Embryonic facial prominence (tissue), 1 donor: ENCODE measurements around the gene PALD1.

Source experiments
- DNase-seq: peaks from one replicate; pipeline ENCODE4 v3.0.0-alpha.2; 2016; ENCODE audit errors: extremely low spot score

PALD1 gene

DNA sequence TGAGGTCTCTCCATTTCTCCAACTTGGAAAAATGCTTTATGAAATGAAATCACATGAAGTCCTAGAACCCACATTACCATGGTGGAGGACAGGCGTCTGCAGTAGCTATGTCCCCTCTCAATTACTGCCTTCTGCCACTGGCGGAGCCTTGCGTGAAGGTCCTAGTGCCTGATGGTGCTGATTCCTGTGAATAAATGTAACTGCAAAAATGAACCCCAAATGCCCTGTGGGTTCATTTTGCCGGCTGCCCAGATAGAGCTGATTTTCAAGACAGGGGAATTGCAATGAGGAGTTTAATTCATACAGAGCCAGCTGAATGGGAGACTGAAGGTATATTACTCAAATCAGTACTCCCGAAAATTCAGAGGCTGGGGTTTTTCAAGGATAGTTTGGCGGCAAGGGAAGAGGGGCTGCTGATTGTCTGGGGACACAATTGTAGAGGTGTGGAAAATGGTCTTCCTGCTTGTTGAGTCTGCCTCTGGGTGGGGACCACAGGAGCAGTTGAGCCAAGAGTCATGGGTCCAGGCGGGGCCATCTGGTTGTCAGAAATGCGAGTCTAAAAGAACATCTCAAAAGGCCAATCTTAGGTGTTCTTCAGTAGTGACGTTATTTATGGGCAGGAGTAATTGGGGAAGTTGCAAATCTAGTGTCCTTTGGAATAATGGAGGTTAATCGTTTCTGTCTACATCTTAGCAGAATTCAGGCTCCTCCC is 110.4 kb downstream of the PALD1 start:
- DNase-seq = no peak

DNA sequence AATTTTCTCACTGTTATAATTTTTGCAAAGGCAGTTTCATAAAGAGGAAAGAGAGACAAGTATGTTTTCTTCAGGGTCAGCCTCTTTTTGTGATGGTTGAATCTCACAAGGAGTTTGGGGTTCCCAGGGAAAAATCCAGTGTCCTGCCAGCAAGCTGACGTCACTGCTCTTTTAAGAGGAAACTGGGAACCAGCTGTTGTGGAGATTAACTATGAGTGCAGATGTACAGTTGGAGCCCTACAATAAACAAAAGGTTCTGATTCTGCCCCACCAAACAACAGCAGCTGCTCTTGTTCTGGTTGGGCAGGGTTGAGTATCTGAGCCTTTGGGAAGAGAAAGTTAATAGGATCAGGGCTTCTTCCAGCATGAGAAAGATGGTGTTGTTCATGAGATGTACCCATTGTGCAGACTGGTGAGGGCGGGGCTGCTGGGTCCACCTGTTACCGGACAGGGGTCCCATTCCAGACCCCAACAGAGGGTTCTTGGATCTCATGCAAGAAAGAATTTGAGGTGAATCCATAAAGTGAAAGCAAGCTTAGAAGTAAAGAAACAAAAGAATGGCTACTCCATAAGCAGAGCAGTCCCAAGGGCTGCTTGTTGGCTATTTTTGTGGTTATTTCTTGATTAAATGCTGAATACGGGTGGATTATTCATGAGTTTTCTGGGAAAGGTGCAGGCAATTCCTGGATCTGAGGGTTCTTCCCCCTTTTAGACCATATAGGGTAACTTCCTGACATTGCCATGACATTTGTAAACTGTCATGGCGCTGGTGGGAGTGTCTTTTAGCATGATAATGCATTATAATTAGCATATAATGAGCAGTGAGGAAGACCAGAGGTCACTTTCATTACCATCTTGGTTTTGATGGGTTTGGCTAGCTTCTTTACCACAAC is 111.4 kb downstream of the PALD1 start:
- DNase-seq = no peak

DNA sequence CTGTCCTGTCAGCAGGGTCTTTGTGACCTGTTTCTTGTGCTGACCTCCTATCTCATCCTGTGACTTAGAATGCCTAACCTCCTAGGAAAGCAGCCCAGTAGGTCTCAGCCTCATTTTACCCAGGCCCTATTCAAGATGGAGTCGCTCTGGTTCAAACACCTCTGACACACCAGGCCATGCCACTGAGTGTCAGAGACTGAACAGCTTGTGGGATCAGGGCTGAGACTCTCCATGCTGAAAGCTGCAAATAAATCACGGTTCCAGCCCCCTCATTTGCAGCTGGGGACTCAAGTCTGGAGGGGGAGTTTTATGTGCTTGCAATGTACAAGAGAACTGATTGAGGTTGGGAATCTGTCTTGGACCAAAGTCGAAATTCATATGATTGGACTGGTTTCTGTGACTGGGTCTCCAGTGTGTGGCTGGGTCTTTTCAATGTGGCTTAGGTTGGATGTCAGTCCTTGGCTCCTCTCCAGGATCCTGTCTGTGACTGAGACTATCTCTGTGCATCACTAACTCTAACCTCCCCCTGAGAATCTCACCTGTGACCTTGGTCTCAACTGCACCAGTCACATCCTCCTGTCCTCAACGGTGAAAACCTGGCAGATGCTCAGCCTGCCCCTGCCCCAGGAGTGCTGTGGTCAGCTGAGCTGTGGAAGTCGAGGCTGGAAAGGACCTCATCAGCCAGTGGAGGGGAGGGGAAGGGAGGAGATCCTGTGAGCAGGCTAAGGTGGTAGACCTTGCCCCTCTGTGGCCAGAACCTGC is 112.3 kb downstream of the PALD1 start:
- no peak for DNase-seq

DNA sequence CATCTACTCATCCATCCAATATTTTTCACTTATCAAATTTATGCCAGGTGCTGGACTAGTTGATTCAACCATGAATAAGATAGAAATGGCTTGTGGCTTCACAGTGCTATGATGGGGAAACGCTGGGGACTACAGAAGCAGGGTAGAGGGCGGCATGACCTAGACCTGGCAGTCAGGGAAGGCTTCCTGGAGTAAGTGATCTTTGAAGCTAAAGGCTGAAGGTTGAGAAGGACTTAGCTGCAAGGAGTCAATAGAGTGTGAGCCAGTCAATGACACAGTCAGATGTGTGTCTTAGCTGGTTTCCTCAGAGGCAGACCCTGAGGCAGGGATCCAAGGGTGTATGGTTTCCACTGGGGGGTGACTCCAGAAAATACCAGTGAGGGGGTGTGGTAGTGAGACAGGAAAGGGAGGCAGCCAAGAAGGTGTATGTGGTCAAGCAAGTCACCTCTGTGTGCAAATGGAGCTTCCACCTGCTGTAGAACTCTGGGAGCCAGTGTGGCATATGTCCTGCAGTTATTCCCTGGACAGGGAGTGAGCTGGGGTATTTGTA is 113.7 kb downstream of the PALD1 start:
- DNase-seq = no peak

DNA sequence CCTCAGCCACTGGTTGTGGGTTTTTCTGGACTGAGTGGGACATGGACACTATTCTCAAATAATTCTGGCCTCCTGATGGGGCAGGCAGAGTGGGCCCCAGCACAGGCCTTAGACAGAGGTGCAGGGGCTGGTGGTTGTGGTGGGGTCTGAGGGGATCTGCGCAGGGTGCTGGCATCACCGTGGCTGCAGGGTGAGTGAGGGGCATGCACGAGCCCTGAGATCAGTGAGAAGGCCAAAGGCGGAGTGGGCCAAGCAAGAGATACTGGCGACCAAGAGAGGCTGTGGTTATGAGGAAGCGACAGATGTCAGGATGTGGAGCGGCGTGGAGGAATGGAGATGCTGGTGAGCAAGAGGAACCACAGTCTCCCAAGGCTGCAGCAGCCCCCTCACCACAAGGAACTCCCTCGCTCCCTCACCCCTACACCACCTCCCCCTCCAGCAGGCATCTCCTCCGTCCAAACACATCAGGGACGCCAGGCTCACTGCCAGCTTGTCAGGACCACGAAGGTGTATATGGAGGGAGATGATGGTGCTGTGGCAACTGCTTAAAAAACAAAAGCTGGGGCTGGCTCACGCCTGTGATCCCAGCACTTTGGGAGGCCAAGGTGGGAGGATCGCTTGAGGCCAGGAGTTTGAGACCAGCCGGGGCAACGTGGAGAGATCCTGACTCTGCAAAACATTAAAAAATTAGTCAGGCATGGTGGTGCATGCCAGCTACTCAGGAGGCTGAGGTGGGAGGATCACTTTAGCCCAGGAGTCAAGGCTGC is 114.4 kb downstream of the PALD1 start:
- DNase-seq = no peak

DNA sequence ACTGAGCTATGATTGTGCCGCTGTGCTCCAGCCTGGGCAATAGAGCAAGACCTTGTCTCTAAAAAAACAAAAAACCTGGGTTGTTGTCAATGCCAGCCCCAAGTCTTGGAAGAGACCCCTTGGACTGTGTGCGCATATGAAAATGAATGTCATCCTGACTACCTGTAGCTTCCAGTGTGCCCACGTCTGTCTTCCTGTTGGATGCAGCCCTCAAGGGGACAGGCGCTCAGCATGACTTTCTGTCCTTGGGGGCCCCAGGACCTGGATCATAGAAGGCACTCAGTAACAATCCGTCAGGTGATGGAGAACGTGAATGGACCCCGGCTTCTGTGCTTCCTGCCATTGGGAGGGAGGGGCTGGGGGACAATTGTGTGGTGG is 114.9 kb downstream of the PALD1 start:
- DNase-seq = no peak

DNA sequence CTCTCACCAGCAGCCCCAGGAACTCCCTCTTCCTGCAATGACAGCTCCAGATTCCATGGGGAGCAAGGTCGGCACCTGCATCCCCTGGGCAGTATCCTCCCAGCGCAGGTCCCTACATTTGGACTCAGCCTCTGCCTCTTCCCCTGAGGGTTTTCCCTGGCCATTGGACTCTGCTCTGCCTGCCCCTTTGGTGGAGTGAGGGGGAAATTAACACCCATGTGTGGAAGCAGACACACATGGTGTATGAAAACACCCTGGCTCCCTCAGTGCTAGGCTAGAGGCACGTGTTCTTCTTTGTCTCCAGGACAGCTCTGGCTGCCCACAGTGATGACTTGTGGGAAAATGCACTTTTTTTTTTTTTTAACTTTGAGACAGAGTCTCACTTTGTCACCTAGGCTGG is 115.6 kb downstream of the PALD1 start:
- DNase-seq = no peak

DNA sequence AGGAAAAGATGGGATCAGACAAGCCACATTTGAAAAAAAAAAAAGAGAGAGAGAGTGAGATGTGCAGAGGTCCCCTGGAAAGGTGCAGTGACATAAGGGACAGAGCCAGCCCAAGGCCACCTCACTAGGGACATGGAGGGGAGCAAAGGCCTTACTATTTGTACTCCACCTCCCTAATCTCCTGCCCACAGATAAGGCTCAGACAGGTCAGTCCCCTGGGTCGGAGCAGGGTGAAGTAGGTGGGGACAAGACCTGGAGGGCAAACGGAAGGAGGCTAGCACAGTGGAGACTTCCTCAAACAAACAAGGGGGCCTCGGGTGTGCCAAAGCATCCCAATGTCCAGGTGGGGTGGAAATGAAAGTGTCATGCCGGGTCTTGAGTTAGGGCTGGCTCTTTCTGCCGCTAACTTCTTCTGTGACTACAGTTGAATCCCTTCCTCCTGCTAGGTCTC is 117.0 kb downstream of the PALD1 start:
- no peak for DNase-seq

DNA sequence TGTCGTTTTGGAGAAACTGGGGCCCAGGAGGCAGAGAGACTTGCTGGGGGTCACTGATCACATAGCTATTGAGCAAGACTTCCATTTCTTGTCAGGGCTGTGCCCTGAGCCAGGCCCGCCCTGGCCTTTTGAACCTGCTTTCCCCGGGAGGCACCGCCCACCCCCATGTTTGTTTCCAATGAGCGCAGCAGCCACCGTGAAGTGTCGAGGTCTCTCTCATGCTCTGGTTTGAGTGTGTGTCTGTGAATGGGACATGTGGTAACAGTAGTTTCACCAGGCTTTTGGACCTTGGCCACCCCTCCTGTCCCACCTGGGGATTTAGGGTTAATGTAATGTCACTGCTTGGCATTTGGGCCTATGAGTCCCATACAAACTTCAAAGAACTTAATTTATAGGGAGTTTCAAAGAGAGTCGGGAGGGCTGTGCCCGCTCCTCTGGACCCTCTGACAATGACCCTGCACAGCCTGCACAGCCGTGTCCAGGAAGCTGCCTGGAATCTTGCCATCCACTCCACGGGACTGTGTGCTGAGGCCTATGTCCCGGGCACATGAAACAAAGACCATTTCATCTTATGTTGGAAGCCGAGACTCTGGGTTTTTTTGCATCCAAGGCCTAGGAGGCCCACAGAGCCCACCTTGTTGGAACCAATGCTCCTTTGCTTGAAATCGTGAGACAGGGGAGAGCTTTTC is 117.7 kb downstream of the PALD1 start:
- DNase-seq = no peak

DNA sequence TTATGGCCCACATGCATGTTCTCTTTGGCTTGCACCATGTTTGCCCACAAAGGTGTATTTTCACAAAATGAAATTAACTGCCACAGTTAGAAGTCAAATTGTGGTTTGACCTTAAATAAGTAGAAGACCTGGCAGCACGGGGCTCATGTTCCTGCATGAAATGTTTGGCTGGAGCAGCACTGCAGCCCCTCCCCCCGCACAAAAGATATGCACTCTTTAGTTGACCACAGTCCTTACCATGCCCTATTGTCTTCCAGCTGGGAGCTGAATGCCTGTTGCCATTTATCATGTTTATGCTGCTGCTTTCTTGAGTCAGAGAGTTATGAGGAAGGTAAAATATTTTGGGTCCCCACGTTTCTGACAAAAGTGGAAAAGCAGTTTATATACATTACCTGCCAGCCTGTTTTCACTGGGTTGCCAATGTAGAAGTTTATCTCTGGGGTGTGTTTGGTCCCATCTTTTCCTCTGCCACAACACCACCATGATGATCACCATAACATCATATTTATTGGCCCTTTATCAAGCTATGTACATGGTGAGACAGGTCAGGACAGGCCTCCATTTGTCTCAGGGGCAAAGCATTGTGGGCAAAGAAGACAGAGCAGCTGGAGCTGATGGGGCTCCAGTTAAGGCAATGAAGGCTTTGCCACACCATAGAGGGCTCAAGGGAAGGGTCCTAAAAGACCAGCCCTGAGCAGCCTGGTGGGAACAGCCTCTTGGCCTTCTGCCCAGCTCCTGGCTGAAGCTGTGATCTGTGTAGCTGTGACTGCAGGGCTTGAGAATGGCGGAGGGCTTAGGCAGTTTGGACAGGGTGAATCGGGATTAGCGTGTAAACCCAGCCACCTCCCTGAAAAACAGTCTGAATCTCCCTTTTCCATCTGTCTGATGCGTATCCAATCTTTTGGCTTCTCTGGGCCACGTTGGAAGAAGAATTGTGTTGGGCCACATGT is 118.6 kb downstream of the PALD1 start:
- no peak for DNase-seq

DNA sequence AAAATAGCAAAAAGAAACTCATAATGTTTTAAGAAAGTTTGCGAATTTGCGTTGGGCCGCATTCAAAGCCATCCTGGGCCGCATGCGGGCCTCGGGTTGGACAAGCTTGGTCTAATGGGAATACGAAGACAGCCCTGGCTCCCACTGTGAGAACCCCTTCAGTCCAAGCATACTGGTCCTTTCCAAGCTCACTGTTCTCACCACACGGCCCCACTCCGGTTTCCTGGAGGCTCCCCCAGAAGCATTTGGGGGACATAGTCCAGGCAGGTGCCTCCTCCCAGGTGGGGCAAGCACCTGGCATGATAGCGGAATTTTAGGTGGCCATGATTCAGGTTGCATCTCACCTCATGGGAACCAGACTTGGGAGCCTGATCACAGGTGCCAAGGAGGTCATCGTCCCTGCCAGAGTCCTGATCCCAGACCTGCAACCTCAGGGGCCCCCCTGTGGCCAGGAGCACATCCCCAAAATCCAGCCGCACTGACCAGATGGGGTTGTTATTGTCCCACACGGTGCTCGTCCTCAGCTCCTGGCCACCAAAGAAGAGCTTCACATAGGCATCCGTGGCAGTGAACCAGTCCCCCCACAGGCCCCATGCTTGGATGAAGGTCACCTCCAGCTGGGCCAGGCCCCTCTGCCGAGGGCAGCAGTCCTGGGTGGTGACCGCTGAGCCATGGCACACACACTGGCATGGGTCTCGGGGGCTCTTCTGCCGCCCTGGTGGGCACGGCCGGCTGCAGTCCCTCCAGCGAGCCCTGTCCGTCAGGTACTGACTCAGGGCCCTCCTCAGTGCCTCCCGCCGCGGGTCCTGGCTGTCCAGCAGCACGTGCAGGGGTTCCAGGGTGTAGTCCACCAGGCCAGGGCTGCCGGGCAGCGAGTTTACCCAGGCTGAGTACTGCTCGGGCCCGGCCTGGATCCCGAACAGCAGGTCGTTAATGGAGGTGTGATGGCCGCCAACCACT is 119.6 kb downstream of the PALD1 start:
- DNase-seq = no peak

DNA sequence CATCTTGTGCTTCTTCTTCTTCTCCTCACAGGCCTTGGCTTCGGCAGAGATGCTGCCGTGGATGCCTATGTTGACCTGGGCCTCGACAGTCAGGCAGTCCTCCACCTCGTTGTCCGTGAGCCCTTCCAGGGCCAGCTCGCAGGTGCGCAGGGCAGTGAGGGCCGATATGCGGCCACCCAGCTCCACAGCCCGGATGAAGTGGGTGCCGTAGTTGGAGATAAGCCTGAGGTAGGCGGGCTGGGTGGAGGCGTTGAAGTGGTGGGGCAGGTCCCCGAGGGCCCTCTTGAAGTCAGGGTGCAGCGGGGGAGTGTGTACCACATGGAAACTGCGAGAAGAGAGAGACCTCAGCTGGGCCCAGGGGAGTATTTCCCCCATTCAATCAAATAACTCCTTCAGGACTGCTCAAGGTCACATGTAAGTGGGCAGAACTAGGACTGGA is 120.3 kb downstream of the PALD1 start:
- DNase-seq = no peak

DNA sequence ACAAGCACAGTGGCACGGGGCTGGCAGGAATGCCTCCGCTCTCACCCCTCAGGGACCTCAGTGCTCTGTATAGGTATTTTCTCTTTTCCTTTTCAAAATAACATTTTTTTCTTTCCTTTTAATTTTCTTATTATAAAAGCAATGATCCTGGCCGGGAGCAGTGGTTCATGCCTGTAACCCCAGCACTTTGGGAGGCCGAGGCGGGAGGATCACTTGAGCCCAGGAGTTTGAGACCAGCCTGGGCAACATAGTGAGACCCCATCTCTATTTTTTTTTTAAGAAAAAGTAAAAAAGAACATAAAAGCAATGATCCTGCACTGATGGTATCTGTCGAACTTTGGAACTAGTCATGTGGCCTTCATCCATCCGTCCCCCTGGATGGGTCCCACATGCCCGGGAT is 120.8 kb downstream of the PALD1 start:
- no peak for DNase-seq

DNA sequence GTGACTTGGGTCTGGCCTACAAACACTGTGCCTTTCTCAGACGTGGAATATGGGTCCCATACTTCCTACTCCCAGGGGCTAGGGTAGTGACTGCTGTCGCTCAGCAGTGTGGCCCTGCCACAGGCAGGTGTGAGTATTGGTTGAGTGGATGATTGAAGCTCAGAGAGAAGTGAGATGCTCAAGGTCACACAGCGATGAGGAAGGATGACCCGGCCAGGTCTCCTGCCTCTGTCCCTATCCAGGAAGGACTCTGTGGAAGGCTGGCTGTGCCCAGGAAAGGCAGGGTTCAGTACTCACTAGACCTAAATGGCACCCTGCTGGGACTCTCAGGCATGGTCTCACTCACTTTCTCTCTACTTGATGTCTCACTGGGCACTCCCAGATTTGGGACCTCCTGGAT is 121.2 kb downstream of the PALD1 start:
- no peak for DNase-seq

DNA sequence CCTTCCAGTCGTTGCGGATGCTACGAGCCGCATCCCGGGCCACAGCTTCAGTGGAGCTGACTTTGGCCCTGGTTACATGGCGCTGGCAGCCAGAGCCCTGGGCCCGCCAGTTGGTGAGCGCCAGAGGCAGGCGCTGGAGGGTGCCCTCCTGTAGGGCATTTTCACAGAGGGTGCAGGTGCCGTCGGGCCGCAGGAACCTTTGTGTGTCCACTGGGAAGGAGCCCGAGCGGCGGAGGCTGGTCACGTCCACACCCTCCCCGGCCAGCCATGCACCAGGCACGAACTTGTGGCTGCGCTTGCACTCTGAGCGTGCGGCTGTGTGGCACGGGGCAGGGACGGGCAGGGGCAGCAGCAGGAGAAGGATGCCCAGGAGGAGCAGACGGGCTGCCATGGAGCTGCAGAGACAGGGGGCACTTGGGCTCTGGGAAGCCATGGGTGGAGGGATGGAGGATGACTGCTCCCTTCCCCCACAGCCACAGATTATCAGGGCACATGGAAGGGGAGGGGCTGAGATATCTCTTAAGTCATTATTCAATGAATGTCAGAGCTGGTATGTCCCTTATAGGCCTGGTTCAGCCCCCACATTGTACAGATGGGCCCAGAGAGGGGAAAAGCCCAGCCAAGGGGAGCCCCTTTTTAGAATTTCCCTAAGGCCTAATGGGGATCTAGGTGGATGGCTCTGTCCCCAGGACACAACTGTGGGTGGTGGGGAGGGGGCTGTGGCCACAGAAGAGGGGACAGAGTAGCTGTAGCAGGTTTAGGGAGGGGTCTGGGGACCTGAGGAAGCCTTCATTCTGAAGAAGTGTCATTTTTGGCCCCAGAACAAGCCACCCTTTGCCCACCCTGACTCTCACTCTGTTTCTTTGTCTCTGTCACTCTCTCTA is 122.2 kb downstream of the PALD1 start:
- DNase-seq = no peak

DNA sequence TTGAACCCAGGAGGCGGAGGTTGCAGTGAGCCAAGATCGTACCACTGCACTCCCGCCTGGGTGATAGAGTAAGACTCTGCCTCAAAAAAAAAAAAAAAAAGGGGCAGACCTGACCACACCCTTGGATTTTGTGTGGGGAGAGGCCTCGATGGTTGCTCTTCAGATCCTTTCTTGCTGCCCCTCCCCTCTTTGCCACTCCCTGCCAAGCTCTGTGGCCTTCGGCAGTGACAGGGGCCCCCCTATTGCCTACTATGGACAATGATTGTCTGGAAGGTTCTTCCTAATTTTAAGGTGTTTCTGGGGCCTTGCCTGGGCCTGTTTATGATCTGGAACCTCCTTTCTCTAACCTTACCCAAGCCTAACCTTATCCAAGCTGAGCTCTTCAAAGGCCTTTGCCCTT is 123.2 kb downstream of the PALD1 start:
- no peak for DNase-seq
